ENCODE measurements around the gene PHF19. TPM values are rescaled to one million over a fixed set of nuclear protein-coding genes. Genes with fewer than 3 reads are reported as not detected.

Gene PHF19
- total and polyA plus RNA-seq, 2 experiments from 2014 or later = 16.8 to 31.0 TPM

DNA sequence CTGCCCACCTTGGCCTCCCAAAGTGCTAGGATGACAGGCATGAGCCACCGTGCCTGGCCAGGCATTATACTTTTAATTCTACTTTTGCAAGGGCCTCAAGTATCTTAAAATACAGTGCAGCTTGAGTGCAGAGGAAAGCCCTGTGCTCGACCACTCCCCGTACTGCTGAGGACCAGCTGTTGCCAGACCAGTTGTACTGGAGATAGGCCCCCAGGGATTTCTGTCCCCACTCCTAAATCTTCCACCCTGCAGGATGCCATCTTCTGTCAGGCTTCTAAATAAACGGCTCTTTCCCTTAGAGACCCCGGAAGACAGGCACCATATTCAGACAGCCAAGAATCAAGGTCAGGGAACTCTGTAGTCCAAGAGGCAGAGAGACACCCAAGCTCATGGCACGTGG is 17.6 kb downstream of the PHF19 start:
- Mint-ChIP-seq H3K9me3 (no peaks in the 10 kb centered on the region), H3K27ac (no peak overlapping the region), H3K27me3 (ENCODE audit: insufficient read depth, low read depth, poor library complexity) (peaks cover 8% of the 10 kb centered on the region), H3K4me1 (peaks cover 4% of the 10 kb centered on the region; the same call in 2 of the 3 replicates), H3K36me3 (ENCODE audit: low read depth) (peaks cover 9% of the 10 kb centered on the region), H3K4me3 (no peak overlapping the region)
- Histone ChIP-seq H2AFZ (no peak overlapping the region), H3K4me1 (ENCODE audit: insufficient read depth) (no peaks in the 10 kb centered on the region), H3K79me2 (replicated peaks; ENCODE audit: insufficient read depth) (no peaks in the 10 kb centered on the region), H3F3A (replicated peaks; ENCODE audit: low read depth) (no peaks in the 10 kb centered on the region), H3K27ac (ENCODE audit: low read depth) (no peak overlapping the region), H3K27me3 (ENCODE audit: insufficient read depth) (no peaks in the 10 kb centered on the region), H3K4me3 (no peak overlapping the region), H3K36me3 (ENCODE audit: insufficient read depth) (no peaks in the 10 kb centered on the region; the same call in 1 of the 2 replicates), H3K9me2 (ENCODE audit: insufficient read depth) (no peaks in the 10 kb centered on the region), H4K20me1 (replicated peaks; ENCODE audit: insufficient read depth) (no peaks in the 10 kb centered on the region; the same call in 1 of the 2 replicates), H3K4me2 (no peak overlapping the region)
- ATAC-seq (no peak), DNase-seq (ENCODE audit: low spot score) (no peak)
- TF ChIP-seq POLR2AphosphoS5 (IDR thresholded peaks at IDR 0.05; ENCODE audit: low read depth) = no peak
- no peak for TF ChIP-seq ZNF331 (CRISPR knock-in tag; IDR thresholded peaks at IDR 0.05; ENCODE audit: low read depth)
- no peak for TF ChIP-seq NANOG (IDR thresholded peaks at IDR 0.05; ENCODE audit: borderline replicate concordance)
- TF ChIP-seq, protein P1, sequence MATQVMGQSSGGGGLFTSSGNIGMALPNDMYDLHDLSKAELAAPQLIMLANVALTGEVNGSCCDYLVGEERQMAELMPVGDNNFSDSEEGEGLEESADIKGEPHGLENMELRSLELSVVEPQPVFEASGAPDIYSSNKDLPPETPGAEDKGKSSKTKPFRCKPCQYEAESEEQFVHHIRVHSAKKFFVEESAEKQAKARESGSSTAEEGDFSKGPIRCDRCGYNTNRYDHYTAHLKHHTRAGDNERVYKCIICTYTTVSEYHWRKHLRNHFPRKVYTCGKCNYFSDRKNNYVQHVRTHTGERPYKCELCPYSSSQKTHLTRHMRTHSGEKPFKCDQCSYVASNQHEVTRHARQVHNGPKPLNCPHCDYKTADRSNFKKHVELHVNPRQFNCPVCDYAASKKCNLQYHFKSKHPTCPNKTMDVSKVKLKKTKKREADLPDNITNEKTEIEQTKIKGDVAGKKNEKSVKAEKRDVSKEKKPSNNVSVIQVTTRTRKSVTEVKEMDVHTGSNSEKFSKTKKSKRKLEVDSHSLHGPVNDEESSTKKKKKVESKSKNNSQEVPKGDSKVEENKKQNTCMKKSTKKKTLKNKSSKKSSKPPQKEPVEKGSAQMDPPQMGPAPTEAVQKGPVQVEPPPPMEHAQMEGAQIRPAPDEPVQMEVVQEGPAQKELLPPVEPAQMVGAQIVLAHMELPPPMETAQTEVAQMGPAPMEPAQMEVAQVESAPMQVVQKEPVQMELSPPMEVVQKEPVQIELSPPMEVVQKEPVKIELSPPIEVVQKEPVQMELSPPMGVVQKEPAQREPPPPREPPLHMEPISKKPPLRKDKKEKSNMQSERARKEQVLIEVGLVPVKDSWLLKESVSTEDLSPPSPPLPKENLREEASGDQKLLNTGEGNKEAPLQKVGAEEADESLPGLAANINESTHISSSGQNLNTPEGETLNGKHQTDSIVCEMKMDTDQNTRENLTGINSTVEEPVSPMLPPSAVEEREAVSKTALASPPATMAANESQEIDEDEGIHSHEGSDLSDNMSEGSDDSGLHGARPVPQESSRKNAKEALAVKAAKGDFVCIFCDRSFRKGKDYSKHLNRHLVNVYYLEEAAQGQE (IDR thresholded peaks at IDR 0.05; ENCODE audit: unreplicated experiment) = no peak
- TF ChIP-seq EZH2 (IDR thresholded peaks at IDR 0.05; ENCODE audit: low read depth, unreplicated experiment) = no peak

GRCh38 chr9:120857902-120858301 is 19.1 kb downstream of the PHF19 start:
- Mint-ChIP-seq H3K4me1 (peaks cover 3% of the 10 kb centered on the region; the same call in 2 of the 3 replicates), H3K27me3 (ENCODE audit: insufficient read depth, low read depth, poor library complexity) (peaks cover 5% of the 10 kb centered on the region), H3K4me3 (no peak overlapping the region), H3K36me3 (ENCODE audit: low read depth) (peaks cover 9% of the 10 kb centered on the region), H3K9me3 (no peaks in the 10 kb centered on the region), H3K27ac (no peak overlapping the region)
- Histone ChIP-seq H4K20me1 (replicated peaks; ENCODE audit: insufficient read depth) (no peaks in the 10 kb centered on the region), H3K4me1 (ENCODE audit: insufficient read depth) (peaks cover 1% of the 10 kb centered on the region; the same call in 1 of the 2 replicates), H3K27ac (ENCODE audit: low read depth) (no peak overlapping the region), H3K79me2 (replicated peaks; ENCODE audit: insufficient read depth) (no peaks in the 10 kb centered on the region), H3K36me3 (ENCODE audit: insufficient read depth) (no peaks in the 10 kb centered on the region), H3K27me3 (ENCODE audit: insufficient read depth) (no peaks in the 10 kb centered on the region), H2AFZ (no peak overlapping the region), H3K4me2 (no peak overlapping the region), H3F3A (replicated peaks; ENCODE audit: low read depth) (no peaks in the 10 kb centered on the region), H3K9me2 (ENCODE audit: insufficient read depth) (no peaks in the 10 kb centered on the region), H3K4me3 (no peak overlapping the region)
- no peak for ATAC-seq
- DNase-seq (ENCODE audit: low spot score) = no peak
- TF ChIP-seq ETS1 (IDR thresholded peaks at IDR 0.05) (no peak), EZH2 (IDR thresholded peaks at IDR 0.05; ENCODE audit: low read depth, unreplicated experiment) (no peak), CTCF (conservative IDR thresholded peaks at IDR 0.05; ENCODE audit: low read depth in 2 of 2) (no peak), JUNB (IDR thresholded peaks at IDR 0.05; ENCODE audit: unreplicated experiment) (no peak), ZNF114 (CRISPR knock-in tag; IDR thresholded peaks at IDR 0.05) (no peak)
- TF ChIP-seq, protein P2, sequence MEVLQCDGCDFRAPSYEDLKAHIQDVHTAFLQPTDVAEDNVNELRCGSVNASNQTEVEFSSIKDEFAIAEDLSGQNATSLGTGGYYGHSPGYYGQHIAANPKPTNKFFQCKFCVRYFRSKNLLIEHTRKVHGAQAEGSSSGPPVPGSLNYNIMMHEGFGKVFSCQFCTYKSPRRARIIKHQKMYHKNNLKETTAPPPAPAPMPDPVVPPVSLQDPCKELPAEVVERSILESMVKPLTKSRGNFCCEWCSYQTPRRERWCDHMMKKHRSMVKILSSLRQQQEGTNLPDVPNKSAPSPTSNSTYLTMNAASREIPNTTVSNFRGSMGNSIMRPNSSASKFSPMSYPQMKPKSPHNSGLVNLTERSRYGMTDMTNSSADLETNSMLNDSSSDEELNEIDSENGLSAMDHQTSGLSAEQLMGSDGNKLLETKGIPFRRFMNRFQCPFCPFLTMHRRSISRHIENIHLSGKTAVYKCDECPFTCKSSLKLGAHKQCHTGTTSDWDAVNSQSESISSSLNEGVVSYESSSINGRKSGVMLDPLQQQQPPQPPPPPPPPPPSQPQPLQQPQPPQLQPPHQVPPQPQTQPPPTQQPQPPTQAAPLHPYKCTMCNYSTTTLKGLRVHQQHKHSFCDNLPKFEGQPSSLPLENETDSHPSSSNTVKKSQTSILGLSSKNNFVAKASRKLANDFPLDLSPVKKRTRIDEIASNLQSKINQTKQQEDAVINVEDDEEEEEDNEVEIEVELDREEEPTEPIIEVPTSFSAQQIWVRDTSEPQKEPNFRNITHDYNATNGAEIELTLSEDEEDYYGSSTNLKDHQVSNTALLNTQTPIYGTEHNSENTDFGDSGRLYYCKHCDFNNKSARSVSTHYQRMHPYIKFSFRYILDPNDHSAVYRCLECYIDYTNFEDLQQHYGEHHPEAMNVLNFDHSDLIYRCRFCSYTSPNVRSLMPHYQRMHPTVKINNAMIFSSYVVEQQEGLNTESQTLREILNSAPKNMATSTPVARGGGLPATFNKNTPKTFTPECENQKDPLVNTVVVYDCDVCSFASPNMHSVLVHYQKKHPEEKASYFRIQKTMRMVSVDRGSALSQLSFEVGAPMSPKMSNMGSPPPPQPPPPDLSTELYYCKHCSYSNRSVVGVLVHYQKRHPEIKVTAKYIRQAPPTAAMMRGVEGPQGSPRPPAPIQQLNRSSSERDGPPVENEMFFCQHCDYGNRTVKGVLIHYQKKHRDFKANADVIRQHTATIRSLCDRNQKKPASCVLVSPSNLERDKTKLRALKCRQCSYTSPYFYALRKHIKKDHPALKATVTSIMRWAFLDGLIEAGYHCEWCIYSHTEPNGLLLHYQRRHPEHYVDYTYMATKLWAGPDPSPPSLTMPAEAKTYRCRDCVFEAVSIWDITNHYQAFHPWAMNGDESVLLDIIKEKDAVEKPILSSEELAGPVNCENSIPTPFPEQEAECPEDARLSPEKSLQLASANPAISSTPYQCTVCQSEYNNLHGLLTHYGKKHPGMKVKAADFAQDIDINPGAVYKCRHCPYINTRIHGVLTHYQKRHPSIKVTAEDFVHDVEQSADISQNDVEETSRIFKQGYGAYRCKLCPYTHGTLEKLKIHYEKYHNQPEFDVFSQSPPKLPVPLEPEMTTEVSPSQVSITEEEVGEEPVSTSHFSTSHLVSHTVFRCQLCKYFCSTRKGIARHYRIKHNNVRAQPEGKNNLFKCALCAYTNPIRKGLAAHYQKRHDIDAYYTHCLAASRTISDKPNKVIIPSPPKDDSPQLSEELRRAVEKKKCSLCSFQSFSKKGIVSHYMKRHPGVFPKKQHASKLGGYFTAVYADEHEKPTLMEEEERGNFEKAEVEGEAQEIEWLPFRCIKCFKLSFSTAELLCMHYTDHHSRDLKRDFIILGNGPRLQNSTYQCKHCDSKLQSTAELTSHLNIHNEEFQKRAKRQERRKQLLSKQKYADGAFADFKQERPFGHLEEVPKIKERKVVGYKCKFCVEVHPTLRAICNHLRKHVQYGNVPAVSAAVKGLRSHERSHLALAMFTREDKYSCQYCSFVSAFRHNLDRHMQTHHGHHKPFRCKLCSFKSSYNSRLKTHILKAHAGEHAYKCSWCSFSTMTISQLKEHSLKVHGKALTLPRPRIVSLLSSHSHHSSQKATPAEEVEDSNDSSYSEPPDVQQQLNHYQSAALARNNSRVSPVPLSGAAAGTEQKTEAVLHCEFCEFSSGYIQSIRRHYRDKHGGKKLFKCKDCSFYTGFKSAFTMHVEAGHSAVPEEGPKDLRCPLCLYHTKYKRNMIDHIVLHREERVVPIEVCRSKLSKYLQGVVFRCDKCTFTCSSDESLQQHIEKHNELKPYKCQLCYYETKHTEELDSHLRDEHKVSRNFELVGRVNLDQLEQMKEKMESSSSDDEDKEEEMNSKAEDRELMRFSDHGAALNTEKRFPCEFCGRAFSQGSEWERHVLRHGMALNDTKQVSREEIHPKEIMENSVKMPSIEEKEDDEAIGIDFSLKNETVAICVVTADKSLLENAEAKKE (CRISPR knock-in tag; IDR thresholded peaks at IDR 0.05) = no peak

Data from GM23338 (cell line).